GM12892 (cell line): ENCODE data around the gene GLB1L3.

Source experiments
- POLR2A ChIP-seq: IDR thresholded peaks from 2 replicates; pipeline ENCODE4 v1.6.1; 2011; ENCODE audit warnings: low read depth, low read length, control low read depth
- POLR2AphosphoS5 ChIP-seq: IDR thresholded peaks from 2 replicates; pipeline ENCODE4 v1.6.1; 2011; ENCODE audit warnings: low read depth, low read length, control low read depth
- TAF1 ChIP-seq: IDR thresholded peaks from 2 replicates; pipeline ENCODE4 v1.6.1; 2011; ENCODE audit warnings: low read depth, mild to moderate bottlenecking, control low read depth, low read length, borderline replicate concordance

DNA sequence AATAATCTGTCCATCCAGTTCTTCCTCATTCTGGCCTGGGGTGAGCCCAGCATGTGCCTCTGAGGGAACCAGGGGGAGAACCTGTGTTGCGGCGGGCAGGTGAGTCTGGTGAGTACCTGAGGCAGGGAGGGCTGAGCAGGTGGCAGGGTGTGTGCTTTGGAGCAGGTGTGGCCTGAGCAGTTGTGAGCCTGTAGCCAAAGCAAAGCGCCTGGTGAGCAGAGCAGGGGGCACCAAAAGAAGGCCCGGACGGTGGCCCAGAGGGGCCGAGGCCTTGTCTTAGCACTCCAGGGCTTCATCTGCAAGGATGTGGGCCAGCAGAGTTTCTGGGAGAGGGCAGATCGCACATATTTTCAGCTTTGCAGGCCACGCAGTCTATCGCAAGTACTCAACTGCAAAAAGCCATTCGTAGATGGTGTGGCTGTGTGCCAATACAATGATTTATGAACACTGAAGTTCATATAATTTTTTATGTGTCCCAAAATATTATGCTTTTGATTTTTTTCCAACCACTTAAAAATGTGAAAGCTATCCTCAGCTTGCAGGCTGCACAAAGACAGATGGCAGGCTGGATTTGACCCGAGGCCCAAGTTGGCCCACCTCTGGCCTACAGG lies 64.3 kb downstream of the GLB1L3 start:
- TF ChIP-seq POLR2A: no peak
- no peak for TF ChIP-seq POLR2AphosphoS5
- no peak for TF ChIP-seq TAF1
